Muscle of back (tissue), 13 donors: Measurements from ENCODE around the gene BCL7A. TPM values are rescaled to one million over a fixed set of nuclear protein-coding genes. Genes with fewer than 3 reads are reported as not detected.
A peak's percentile ranks its signal among the peaks of the same experiment; 100 is the strongest.
"Not testable (repeated sequence)": the region's sequence is repeated elsewhere in the genome, so short reads cannot be mapped to it uniquely, and the experiment has no call there.

Experiments used
- DNase-seq, 3 donors: peaks; one replicate each; pipeline versions ENCODE4 v3.0.0 to v3.0.0-alpha.2; 2013
- long read RNA-seq, 9 donors: transcript quantifications; one replicate each; lab custom pipeline, GENCODE V29; 2026
- polyA plus RNA-seq, 10 donors: library from polyadenylated mRNA; unstranded; fragments of 120-200 nt; gene quantifications; one replicate each; pipeline ENCODE4 v1.2.1, GENCODE V29; 2013; ENCODE audit not compliant: insufficient read length in 10 of 10

The BCL7A gene
- polyA plus RNA-seq = 10 to 100 TPM; 12.5 to 17.5 (median 14.7) TPM
- long read RNA-seq, donor 1, full-length matches to known transcripts = 6 of 6 reads
- long read RNA-seq, donor 1, partial matches to known transcripts = 0 of 6 reads
- long read RNA-seq, donor 1, other reads (novel, unspliced or antisense) = 0 of 6 reads
- long read RNA-seq, donor 2, full-length matches to known transcripts = 7 of 7 reads
- long read RNA-seq, donor 2, partial matches to known transcripts = 0 of 7 reads
- long read RNA-seq, donor 2, other reads (novel, unspliced or antisense) = 0 of 7 reads
- long read RNA-seq, donor 3 = 0 reads
- long read RNA-seq, donor 4, full-length matches to known transcripts = 5 of 5 reads
- long read RNA-seq, donor 4, partial matches to known transcripts = 0 of 5 reads
- long read RNA-seq, donor 4, other reads (novel, unspliced or antisense) = 0 of 5 reads
- long read RNA-seq, donor 5, full-length matches to known transcripts = 6 of 17 reads
- long read RNA-seq, donor 5, partial matches to known transcripts = 11 of 17 reads
- long read RNA-seq, donor 5, other reads (novel, unspliced or antisense) = 0 of 17 reads
- long read RNA-seq, donor 6, full-length matches to known transcripts = 5 of 5 reads
- long read RNA-seq, donor 6, partial matches to known transcripts = 0 of 5 reads
- long read RNA-seq, donor 6, other reads (novel, unspliced or antisense) = 0 of 5 reads
- long read RNA-seq, donor 7, full-length matches to known transcripts = 3 of 3 reads
- long read RNA-seq, donor 7, partial matches to known transcripts = 0 of 3 reads
- long read RNA-seq, donor 7, other reads (novel, unspliced or antisense) = 0 of 3 reads
- long read RNA-seq, donor 8, transcript BCL7A-201 (6 exons, 2,581 nt) = major isoform, 5 of 6 reads
- long read RNA-seq, donor 8, partial matches to known transcripts = 0 of 6 reads
- long read RNA-seq, donor 8, other reads (novel, unspliced or antisense) = 0 of 6 reads
- long read RNA-seq, donor 9 = 0 reads

DNA sequence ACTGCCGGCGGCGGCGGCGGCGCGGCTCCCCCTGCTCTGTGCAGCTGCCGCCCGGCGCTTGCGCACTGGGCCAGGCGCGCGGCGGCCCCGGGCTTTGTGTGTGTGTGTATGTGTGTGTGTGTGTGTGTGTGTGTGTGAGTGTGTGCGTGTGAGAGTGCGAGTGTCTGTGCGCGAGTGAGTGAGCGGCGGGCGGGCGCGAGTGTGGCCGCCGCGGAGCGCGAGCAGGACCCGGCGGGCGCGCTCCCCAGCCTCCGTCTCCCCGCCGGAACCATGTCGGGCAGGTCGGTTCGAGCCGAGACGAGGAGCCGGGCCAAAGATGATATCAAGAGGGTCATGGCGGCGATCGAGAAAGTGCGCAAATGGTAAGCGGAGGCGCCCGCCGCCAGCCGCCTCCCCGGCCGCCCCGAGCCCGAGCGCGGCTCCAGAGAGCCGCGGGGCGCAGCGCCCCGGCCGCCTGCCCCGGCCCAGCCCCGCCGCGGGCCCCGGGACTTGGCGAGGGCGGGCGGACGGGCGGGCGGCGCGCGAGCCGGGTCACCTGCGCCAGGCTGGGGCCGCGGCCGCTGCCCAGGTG, at the start of gene BCL7A:
Gene BCL7A, plus strand, starts transcription at position 63 of the 571 bp plus-strand sequence. Its CDS starts 208 bp downstream, at position 271.
- DNase-seq = peak; percentile 76 to 90 (median 81)

DNA sequence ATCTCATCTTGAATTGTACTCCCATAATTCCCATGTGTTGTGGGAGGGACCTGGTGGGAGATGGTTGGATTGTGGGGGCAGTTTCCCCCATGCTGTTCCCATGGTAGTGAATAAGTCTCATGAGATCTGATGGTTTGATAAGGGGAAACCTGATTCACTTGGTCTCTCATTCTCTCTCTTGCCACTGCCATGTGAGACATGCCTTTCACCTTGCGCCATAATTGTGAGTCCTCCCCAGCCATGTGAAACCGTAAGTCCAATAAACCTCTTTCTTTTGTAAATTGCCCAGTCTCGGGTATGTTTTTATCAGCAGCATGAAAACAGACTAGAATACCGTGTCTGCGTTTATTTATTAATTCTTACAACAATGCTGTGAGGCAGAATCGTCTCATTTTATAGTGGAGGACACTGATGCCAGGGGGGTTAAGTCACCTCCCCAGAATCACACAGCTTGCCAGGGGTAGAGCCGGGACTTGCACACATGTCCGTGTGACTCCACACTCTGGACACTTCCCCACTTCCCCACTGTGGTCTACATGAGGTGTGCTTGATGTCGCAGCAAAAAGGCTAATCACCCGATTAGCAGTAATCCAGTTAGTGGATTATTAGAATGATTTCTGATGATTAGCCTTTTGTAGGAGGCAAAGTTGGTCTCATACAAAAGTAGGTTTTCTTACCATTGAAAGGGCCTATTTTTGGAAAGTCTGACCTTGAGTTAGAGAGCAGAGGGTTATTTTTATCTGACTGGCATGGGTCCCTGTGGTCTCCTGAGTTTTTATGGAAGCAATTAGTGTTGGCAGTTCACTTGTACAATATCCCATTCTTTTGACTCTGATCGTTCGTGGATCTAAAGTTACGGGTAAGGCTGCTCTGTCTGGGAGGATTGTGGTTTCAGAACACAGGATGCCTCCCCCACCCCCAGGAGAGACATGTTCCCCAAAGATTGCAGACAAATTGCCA, 47.4 kb upstream of the BCL7A start:
- no peak for DNase-seq

GRCh38 chr12:121975021-121975420, 46.7 kb upstream of the BCL7A start:
- DNase-seq = no peak

DNA sequence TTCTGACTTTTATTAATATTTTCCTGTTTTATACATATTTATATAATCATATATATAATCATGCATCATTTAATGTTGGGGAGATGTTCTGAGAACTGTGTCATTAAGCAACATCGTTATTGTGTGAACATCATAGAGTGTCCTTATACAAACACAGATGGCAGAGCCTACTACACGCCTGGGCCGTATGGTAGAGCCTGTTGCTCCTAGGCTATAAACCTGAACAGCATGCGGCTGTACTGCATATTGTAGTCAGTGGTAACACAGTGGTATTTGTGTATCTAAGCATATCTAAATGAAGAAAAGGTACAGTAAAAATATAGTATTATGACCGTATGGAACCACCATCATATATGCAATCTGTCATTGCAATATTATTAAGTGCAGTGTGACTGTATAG, 44.7 kb upstream of the BCL7A start:
- no peak for DNase-seq

- DNase-seq = no peak
Observed at GRCh38 chr12:121980191-121980891, 41.3 kb upstream of the BCL7A start.

- DNase-seq = no peak
Observed at GRCh38 chr12:121980892-121981272, 40.8 kb upstream of the BCL7A start.

DNA sequence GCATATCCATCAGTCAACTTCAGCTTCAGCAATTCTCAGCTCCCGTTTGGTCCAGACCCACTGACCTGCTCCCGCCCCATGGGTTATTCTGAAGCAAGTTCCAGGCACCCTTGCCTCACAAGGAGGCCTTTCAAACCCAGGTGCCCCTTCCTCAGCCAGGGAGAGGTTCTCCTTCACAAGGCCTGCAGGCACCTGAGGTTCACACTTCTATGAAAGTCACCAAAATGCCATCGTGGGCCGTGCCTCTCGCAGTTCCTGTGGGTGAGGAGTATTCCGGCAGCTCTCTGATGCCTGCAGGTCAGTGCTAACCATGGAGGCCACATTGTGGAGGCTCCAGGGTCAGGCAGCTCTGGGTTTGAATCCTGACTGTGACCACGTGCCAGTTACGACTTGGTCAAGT, 40.2 kb upstream of the BCL7A start:
- DNase-seq = no peak

GRCh38 chr12:121982950-121983349, 38.7 kb upstream of the BCL7A start:
- no peak for DNase-seq

- DNase-seq = peak in 1 of 3 donors; percentile 26
Observed at GRCh38 chr12:121983536-121984210, 38.0 kb upstream of the BCL7A start.

GRCh38 chr12:121986489-121987245, 35.0 kb upstream of the BCL7A start:
- DNase-seq = no peak

DNA sequence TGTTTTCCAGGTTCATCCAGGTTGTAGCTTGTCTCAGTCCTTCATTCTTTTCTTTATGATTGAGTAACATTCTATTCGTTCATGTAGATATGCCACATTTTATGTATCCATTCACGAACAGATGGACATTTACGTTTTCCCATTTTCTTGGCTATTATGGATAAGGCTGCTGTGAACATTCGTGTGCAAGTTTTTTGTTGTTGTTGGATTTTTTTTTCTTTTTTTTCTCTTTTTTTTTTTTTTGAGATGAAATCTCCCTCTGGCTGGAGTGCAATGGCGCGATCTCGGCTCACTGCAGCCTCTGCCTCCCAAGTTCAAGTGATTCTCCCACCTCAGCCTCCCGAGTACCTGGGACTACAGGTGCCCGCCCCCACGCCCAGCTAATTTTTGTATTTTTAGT, 33.2 kb upstream of the BCL7A start:
- DNase-seq = not testable (repeated sequence)

DNA sequence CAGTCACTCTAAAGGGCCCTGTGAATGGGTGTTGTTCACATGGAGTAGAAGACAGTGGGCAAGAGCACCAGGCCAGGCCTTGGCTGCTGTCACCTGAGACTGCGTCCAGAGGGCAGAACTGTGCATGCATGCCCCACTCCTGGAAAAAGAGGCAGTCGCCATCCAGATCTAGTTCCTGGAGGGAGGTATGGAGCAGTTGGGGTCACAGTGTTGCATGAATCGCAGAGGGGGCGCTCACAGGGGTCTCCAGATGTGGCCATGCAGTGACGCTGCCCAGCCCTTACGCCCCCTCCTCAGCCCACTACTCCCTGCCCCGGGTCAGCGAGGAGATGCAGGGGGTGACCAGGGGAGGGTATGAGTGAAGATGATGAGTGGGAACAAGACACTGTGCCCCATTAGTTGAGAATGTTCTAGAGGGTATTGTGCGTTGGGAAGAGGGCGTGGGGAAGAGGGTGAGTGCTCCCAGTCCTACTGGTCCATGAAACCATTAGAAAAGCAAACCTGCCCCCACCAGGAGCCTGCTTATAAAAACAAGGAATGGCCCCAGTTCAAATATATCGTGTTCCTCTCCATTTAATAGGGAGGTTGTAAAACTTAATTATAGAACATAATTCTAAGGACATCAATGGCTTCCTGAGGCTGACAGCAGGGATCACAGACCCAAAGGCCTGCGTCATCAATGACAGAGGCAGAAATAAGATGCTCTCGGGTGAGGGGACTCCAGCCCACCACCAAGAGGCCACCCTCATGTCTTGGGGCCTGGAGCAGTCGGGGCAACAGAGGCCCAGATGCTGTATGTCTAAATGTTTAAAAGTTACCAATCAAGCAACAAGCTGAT, 32.2 kb upstream of the BCL7A start:
- DNase-seq = no peak

GRCh38 chr12:121990114-121990647, 31.5 kb upstream of the BCL7A start:
- DNase-seq = no peak

DNA sequence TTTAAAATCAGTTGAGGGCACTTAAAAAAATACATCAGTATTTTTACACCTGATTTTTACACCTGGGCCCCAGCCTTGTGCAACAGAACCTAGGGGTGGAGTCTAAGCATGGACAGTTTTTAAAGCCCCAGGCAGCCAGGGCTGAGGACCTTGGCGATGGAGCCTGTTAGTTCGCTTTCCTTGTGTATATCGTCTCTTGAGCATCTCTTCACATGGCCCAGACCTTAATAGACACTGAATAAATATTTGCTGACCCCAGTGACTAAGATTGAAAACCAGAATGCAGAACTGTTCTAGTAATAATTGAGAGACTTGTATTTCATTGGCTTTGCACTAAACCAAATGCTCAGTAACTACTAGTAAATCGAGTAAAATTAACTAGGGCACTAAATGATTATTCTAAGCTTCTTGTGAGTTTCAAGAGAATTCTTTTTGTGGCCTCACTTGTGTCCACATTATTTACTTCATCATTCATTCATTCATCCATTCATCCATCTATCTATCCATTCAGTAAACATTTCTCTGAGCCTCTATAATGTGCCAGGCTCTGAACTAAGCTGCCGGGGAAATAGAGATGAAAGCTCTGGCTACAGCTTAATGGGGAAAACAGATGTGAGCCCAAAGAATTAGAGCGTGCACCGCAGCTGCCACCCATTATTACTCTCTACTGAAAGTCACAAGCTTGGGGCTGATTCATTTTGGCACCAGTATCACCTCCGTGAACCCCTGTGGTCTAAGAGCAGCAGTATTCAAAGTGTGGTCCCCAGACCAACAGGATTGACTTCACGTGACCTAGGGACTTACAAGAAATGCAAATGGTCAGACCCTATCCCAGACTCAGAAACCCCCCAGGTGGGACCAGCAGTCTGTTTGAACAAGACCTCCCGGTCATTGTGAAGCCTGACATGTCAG, 30.7 kb upstream of the BCL7A start:
- DNase-seq = no peak

DNA sequence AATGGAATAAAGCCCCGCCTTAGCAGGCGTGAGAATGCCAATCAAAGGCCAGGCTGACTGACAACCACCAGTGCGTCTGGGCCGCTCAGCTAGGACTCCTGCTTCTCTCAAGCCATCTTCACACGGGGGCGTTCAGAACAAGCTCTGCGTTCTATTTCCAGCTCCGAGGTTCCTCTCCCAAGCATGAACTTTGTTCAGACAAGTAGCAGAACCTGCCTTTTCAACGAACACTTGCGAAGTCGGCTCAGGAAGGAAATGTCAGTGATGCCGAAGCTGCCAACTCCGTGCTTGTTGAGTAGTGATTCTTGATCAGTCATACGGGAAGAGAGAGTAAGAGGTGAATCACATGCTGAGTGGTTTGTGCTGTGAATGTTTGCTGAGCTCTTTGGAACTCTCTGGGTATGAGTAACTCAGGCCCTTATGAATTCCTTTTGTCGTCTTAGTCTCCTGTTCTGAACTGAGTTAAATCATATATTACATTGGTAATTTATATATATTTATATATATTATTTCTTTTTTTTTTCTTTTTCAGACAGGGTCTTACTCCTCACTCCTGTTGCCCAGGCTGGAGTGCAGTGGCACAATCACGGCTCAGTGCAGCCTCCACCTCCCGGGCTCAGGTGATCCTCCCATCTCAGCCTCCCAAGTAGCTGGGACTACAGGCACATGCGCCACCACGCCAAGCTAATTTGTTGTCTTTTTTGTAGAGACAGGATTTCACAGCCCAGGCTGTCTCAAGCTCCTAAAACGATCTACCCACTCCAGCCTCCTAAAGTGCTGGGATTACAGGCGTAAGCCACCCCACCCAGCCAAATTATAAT, 29.4 kb upstream of the BCL7A start:
- peak in 2 of 3 donors; percentile 23 to 93 for DNase-seq
